MM.1S (cell line): ENCODE data around the gene CA5B.

ENCODE experiments used
- EZH2 ChIP-seq: fragments of 300-600 bp; sonication (generic); optimal IDR thresholded peaks from 2 replicates; pipeline ENCODE3; 2017; ENCODE audit warnings: low read depth, mild to moderate bottlenecking, antibody characterized with exemption, low read length, mixed read lengths
- EZH2phosphoT487 ChIP-seq: fragments of 300-600 bp; sonication (generic); IDR thresholded peaks from 2 replicates; pipeline ENCODE4 v1.6.1; 2018; ENCODE audit warnings: antibody characterized with exemption, low read length
- TF ChIP-seq, protein P1 (sequence below): fragments of 300-600 bp; sonication (generic); IDR thresholded peaks from 2 replicates; pipeline ENCODE4 v1.5.1; 2016; ENCODE audit warnings: antibody characterized with exemption, low read length, mixed read lengths

GRCh38 chrX:15723887-15724517 is 14.1 kb upstream of the CA5B start:
- TF ChIP-seq, protein P1, sequence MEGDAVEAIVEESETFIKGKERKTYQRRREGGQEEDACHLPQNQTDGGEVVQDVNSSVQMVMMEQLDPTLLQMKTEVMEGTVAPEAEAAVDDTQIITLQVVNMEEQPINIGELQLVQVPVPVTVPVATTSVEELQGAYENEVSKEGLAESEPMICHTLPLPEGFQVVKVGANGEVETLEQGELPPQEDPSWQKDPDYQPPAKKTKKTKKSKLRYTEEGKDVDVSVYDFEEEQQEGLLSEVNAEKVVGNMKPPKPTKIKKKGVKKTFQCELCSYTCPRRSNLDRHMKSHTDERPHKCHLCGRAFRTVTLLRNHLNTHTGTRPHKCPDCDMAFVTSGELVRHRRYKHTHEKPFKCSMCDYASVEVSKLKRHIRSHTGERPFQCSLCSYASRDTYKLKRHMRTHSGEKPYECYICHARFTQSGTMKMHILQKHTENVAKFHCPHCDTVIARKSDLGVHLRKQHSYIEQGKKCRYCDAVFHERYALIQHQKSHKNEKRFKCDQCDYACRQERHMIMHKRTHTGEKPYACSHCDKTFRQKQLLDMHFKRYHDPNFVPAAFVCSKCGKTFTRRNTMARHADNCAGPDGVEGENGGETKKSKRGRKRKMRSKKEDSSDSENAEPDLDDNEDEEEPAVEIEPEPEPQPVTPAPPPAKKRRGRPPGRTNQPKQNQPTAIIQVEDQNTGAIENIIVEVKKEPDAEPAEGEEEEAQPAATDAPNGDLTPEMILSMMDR: no peak
- TF ChIP-seq EZH2phosphoT487: no peak
- no peak for TF ChIP-seq EZH2
